HepG2 (cell line): ENCODE measurements around the gene CD7. TPM values are rescaled to one million over a fixed set of nuclear protein-coding genes. Genes with fewer than 3 reads are reported as not detected.

ENCODE experiments used
- ATF1 ChIP-seq: IDR thresholded peaks from 2 replicates; pipeline ENCODE4 v1.6.1; 2016; ENCODE audit warnings: mild to moderate bottlenecking, control low read depth
- KAT7 ChIP-seq: IDR thresholded peaks from 2 replicates; pipeline ENCODE4 v1.6.1; 2018; ENCODE audit warnings: borderline replicate concordance, missing compliant biosample characterization
- POLR2AphosphoS2 ChIP-seq: IDR thresholded peaks from 2 replicates; pipeline ENCODE4 v1.6.1; 2011; ENCODE audit warnings: low read depth, low read length, improper control_type of control experiment
- SOX13 ChIP-seq, 3 experiments: fragments of 450-650 bp in 1 of 3; sonication (generic) in 1 of 3; formaldehyde crosslinking in 1 of 3; IDR thresholded peaks in 2 of 3; conservative IDR thresholded peaks in 1 of 3; 2 replicates each; pipeline versions ENCODE4 v1.5.0 to v1.6.1; 2016 to 2020; ENCODE audit warnings: antibody characterized with exemption in 1 of 3, mild to moderate bottlenecking in 1 of 3, missing compliant biosample characterization in 1 of 3, missing genetic modification reagents in 1 of 3, moderate library complexity in 1 of 3
- TSC22D2 ChIP-seq: sonication (generic); formaldehyde crosslinking; IDR thresholded peaks from 2 replicates; pipeline ENCODE4 v1.5.1; 2020; ENCODE audit warnings: missing genetic modification reagents, mild to moderate bottlenecking, borderline replicate concordance
- ZNF207 ChIP-seq: fragments of 450-650 bp; IDR thresholded peaks from 2 replicates; pipeline ENCODE4 v1.6.1; 2016; ENCODE audit warnings: antibody characterized with exemption, borderline replicate concordance
- ZNF317 ChIP-seq: sonication (generic); formaldehyde crosslinking; IDR thresholded peaks from 2 replicates; pipeline ENCODE4 v1.5.0; 2020; ENCODE audit warnings: mild to moderate bottlenecking, missing genetic modification reagents
- ZNF337 ChIP-seq: sonication (generic); formaldehyde crosslinking; IDR thresholded peaks from 2 replicates; pipeline ENCODE4 v1.5.1; 2020; ENCODE audit warnings: missing genetic modification reagents, low read depth, mild to moderate bottlenecking, borderline replicate concordance
- ZNF451 ChIP-seq: sonication (generic); formaldehyde crosslinking; IDR thresholded peaks from 2 replicates; pipeline ENCODE4 v1.5.0; 2020; ENCODE audit warnings: mild to moderate bottlenecking, missing genetic modification reagents
- ZNF713 ChIP-seq: sonication (generic); formaldehyde crosslinking; IDR thresholded peaks from 2 replicates; pipeline ENCODE4 v1.4.0; 2020; ENCODE audit warnings: mild to moderate bottlenecking, missing genetic modification reagents
- ZNF776 ChIP-seq: sonication (generic); formaldehyde crosslinking; IDR thresholded peaks from 2 replicates; pipeline ENCODE4 v1.4.0; 2020; ENCODE audit warnings: mild to moderate bottlenecking, missing genetic modification reagents
- ZNF777 ChIP-seq: sonication (generic); formaldehyde crosslinking; IDR thresholded peaks from 2 replicates; pipeline ENCODE4 v1.4.0; 2020; ENCODE audit warnings: missing genetic modification reagents
- ZNF841 ChIP-seq: sonication (generic); formaldehyde crosslinking; IDR thresholded peaks from 2 replicates; pipeline ENCODE4 v1.8.1; 2023; ENCODE audit warnings: missing genetic modification reagents, borderline replicate concordance
- polyA plus RNA-seq, 8 experiments: library from polyadenylated mRNA; depleted of rRNA in 3 of 8; stranded (reverse) in 7 of 8; unstranded in 1 of 8; fragments of >200 nt; fragmentation: Illumina TruSeq in 4 of 8; extraction: Trizol in 4 of 8; gene quantifications; 2 replicates each; pipeline versions ENCODE4 v1.2.1 to v1.2.3, GENCODE V29; 2011 to 2016; ENCODE audit warnings: low read depth in 4 of 8, missing spikeins in 1 of 8, mixed read lengths in 1 of 8; ENCODE audit not compliant: insufficient read depth in 1 of 8
- total RNA-seq, 5 experiments: library from RNA; depleted of rRNA; stranded (reverse); fragments of >200 nt; fragmentation: Illumina TruSeq; extraction: Trizol; gene quantifications; 2 replicates each; pipeline ENCODE4 v1.2.3, GENCODE V29; 2016; ENCODE audit warnings: low read depth in 1 of 5
- TF ChIP-seq, protein P1 (sequence below): sonication (generic); formaldehyde crosslinking; IDR thresholded peaks from 2 replicates; pipeline ENCODE4 v1.4.0; 2020; ENCODE audit warnings: missing genetic modification reagents
- TF ChIP-seq, protein P2 (sequence below): sonication (generic); formaldehyde crosslinking; IDR thresholded peaks from 2 replicates; pipeline ENCODE4 v1.5.0; 2020; ENCODE audit warnings: missing genetic modification reagents
- TF ChIP-seq, protein P3 (sequence below): sonication (generic); formaldehyde crosslinking; IDR thresholded peaks from 2 replicates; pipeline ENCODE4 v1.4.0; 2020; ENCODE audit warnings: mild to moderate bottlenecking, missing genetic modification reagents
- TF ChIP-seq, protein P4 (sequence below): sonication (generic); formaldehyde crosslinking; IDR thresholded peaks from 2 replicates; pipeline ENCODE4 v1.5.0; 2020; ENCODE audit warnings: mild to moderate bottlenecking, missing genetic modification reagents
- TF ChIP-seq, protein P5 (sequence below): sonication (generic); formaldehyde crosslinking; IDR thresholded peaks from 2 replicates; pipeline ENCODE4 v1.4.0; 2020; ENCODE audit warnings: missing genetic modification reagents, borderline replicate concordance

The CD7 gene
- total and polyA plus RNA-seq, 2 of the 13 experiments (the other 11 are each of a cell fraction or from before 2014, with no cell fraction given): 67.6 to 76.4 TPM

DNA sequence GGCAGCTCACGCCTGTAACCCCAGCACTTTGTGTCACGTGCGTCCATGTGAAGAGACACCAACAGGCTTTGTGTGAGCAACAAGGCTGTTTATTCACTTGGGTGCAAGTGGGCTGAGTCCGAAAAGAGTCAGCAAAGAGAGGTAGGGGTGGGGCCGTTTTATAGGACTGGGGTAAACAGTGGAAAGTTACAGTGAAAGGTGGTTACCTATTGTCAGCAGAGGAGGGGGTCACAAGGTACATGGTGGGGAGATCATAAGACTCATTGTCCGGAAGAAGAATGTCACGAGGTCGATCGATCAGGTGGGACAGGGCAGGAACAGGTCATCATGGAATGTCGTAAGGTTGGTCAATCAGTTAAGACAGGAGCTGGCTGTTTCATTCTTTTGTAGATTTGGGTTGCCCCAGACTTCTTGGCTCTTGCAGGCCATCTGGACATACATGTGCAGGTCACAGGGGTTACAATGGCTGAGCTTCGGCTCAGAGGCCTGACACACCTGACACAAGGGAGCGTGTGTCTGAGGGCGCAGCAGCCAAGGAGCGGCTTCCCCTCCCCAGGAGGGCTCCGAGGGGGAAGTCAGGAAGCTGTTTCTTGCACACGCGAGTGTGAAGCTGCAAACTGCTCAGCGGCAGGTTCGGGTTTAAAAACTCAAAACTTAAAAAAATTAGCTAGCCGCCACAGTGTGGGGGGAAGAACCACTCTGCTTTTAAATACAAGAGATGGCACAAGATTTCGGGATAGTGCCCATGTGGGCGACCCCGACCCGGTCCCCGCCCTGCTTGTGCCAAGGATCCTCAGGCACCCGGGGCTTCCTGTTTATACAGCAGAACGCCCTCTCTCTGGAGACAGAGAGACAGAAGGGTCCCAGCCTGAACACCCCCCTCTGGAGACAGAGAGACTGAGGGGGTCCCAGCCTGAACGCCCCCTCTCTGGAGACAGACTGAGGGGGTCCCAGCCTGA, 29.2 kb upstream of the CD7 start (continued):
- TF ChIP-seq, protein P1, sequence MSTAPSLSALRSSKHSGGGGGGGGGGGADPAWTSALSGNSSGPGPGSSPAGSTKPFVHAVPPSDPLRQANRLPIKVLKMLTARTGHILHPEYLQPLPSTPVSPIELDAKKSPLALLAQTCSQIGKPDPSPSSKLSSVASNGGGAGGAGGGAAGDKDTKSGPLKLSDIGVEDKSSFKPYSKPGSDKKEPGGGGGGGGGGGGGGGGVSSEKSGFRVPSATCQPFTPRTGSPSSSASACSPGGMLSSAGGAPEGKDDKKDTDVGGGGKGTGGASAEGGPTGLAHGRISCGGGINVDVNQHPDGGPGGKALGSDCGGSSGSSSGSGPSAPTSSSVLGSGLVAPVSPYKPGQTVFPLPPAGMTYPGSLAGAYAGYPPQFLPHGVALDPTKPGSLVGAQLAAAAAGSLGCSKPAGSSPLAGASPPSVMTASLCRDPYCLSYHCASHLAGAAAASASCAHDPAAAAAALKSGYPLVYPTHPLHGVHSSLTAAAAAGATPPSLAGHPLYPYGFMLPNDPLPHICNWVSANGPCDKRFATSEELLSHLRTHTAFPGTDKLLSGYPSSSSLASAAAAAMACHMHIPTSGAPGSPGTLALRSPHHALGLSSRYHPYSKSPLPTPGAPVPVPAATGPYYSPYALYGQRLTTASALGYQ: peak; percentile 98
- TF ChIP-seq ZNF337 (CRISPR knock-in tag) (no peak), SOX13 (IDR thresholded peaks at IDR 0.05) (peak; percentile 100), SOX13 (CRISPR knock-in tag; conservative IDR thresholded peaks at IDR 0.05 in 1 of 2, IDR thresholded peaks at IDR 0.05 in 1 of 2) (peak in 1 of 2 experiments; percentile 100; a peak in 2 of 4 replicates), ZNF777 (CRISPR knock-in tag) (peak; percentile 67), TSC22D2 (CRISPR knock-in tag) (peak; percentile 78; the same call in 1 of the 2 replicates), ATF1 (CRISPR knock-in tag) (no peak; the same call in 1 of the 2 replicates), ZNF713 (CRISPR knock-in tag) (no peak), ZNF317 (CRISPR knock-in tag) (peak; percentile 91), KAT7 (peak; percentile 65), ZNF207 (no peak), ZNF776 (CRISPR knock-in tag) (0 out of 2 replicates have a peak, but pooled peaks have one; percentile 73), ZNF841 (CRISPR knock-in tag) (no peak), ZNF451 (CRISPR knock-in tag) (no peak), POLR2AphosphoS2 (peak; percentile 67; the same call in 1 of the 2 replicates)
- TF ChIP-seq, protein P2, sequence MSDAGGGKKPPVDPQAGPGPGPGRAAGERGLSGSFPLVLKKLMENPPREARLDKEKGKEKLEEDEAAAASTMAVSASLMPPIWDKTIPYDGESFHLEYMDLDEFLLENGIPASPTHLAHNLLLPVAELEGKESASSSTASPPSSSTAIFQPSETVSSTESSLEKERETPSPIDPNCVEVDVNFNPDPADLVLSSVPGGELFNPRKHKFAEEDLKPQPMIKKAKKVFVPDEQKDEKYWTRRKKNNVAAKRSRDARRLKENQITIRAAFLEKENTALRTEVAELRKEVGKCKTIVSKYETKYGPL (CRISPR knock-in tag): no peak
- TF ChIP-seq, protein P3, sequence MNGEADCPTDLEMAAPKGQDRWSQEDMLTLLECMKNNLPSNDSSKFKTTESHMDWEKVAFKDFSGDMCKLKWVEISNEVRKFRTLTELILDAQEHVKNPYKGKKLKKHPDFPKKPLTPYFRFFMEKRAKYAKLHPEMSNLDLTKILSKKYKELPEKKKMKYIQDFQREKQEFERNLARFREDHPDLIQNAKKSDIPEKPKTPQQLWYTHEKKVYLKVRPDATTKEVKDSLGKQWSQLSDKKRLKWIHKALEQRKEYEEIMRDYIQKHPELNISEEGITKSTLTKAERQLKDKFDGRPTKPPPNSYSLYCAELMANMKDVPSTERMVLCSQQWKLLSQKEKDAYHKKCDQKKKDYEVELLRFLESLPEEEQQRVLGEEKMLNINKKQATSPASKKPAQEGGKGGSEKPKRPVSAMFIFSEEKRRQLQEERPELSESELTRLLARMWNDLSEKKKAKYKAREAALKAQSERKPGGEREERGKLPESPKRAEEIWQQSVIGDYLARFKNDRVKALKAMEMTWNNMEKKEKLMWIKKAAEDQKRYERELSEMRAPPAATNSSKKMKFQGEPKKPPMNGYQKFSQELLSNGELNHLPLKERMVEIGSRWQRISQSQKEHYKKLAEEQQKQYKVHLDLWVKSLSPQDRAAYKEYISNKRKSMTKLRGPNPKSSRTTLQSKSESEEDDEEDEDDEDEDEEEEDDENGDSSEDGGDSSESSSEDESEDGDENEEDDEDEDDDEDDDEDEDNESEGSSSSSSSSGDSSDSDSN (CRISPR knock-in tag): peak; percentile 46; the same call in 1 of the 2 replicates
- TF ChIP-seq, protein P4, sequence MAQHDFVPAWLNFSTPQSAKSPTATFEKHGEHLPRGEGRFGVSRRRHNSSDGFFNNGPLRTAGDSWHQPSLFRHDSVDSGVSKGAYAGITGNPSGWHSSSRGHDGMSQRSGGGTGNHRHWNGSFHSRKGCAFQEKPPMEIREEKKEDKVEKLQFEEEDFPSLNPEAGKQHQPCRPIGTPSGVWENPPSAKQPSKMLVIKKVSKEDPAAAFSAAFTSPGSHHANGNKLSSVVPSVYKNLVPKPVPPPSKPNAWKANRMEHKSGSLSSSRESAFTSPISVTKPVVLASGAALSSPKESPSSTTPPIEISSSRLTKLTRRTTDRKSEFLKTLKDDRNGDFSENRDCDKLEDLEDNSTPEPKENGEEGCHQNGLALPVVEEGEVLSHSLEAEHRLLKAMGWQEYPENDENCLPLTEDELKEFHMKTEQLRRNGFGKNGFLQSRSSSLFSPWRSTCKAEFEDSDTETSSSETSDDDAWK (CRISPR knock-in tag): no peak
- TF ChIP-seq, protein P5, sequence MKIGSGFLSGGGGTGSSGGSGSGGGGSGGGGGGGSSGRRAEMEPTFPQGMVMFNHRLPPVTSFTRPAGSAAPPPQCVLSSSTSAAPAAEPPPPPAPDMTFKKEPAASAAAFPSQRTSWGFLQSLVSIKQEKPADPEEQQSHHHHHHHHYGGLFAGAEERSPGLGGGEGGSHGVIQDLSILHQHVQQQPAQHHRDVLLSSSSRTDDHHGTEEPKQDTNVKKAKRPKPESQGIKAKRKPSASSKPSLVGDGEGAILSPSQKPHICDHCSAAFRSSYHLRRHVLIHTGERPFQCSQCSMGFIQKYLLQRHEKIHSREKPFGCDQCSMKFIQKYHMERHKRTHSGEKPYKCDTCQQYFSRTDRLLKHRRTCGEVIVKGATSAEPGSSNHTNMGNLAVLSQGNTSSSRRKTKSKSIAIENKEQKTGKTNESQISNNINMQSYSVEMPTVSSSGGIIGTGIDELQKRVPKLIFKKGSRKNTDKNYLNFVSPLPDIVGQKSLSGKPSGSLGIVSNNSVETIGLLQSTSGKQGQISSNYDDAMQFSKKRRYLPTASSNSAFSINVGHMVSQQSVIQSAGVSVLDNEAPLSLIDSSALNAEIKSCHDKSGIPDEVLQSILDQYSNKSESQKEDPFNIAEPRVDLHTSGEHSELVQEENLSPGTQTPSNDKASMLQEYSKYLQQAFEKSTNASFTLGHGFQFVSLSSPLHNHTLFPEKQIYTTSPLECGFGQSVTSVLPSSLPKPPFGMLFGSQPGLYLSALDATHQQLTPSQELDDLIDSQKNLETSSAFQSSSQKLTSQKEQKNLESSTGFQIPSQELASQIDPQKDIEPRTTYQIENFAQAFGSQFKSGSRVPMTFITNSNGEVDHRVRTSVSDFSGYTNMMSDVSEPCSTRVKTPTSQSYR (CRISPR knock-in tag): peak; percentile 84; the same call in 1 of the 2 replicates
